ENCODE measurements around the gene PTPRM. TPM values are rescaled to one million over a fixed set of nuclear protein-coding genes. Genes with fewer than 3 reads are reported as not detected.

Gene PTPRM
- total and polyA plus RNA-seq, 4 donors, result 61.1 to 146 (median 87.5) TPM

GRCh38 chr18:7609617-7610016 lies 42.5 kb downstream of the PTPRM start:
- WGBS, 2 donors, result 78 to 89% methylated on average over 1 of the region's 1 CpG
- no peaks in the 10 kb centered on the region for H3K36me3 ChIP-seq (ENCODE audit: control insufficient read depth in 4 of 4, insufficient read depth in 4 of 4, low read length in 4 of 4)
- peak overlapping the region in 1 of 2 donors; percentile 73 for H3K27ac ChIP-seq (ENCODE audit: low read depth in 1 of 2, low read length in 1 of 2)
- H3K4me1 ChIP-seq (ENCODE audit: control insufficient read depth in 5 of 5, insufficient read depth in 5 of 5, low read length in 5 of 5), result peaks cover 0 to 31% (median 14%) of the 10 kb centered on the region in 5 donors
- DNase-seq (no peak), ATAC-seq (ENCODE audit: insufficient read depth, low FRiP score) (no peak)
- no peak overlapping the region for H3K4me3 ChIP-seq
- H3K9me3 ChIP-seq (ENCODE audit: control insufficient read depth in 4 of 4, insufficient read depth in 3 of 4, low read length in 3 of 4), result no peaks in the 10 kb centered on the region
- no peak overlapping the region for H3K9ac ChIP-seq (ENCODE audit: insufficient read depth in 1 of 2, low read length in 2 of 2)
- no peaks in the 10 kb centered on the region for H3K27me3 ChIP-seq (ENCODE audit: control insufficient read depth in 3 of 3, insufficient read depth in 3 of 3, low read length in 2 of 3)
- TF ChIP-seq CTCF (IDR thresholded peaks at IDR 0.05; ENCODE audit: control extremely low read depth, extremely low read depth), result no peak

- no peak for ATAC-seq (ENCODE audit: insufficient read depth, low FRiP score)
- H3K27ac ChIP-seq (ENCODE audit: low read depth in 1 of 2, low read length in 1 of 2), result no peak overlapping the region
- H3K9me3 ChIP-seq (ENCODE audit: control insufficient read depth in 4 of 4, insufficient read depth in 3 of 4, low read length in 3 of 4), result no peaks in the 10 kb centered on the region
- no peak for TF ChIP-seq CTCF (IDR thresholded peaks at IDR 0.05; ENCODE audit: control extremely low read depth, extremely low read depth)
- H3K36me3 ChIP-seq (ENCODE audit: control insufficient read depth in 4 of 4, insufficient read depth in 4 of 4, low read length in 4 of 4), result no peaks in the 10 kb centered on the region
- H3K9ac ChIP-seq (ENCODE audit: insufficient read depth in 1 of 2, low read length in 2 of 2), result no peak overlapping the region
- H3K4me3 ChIP-seq, result no peak overlapping the region
- peak in 2 of 3 donors; percentile 60 to 63 for DNase-seq
- peaks cover 0 to 48% (median 20%) of the 10 kb centered on the region in 5 donors for H3K4me1 ChIP-seq (ENCODE audit: control insufficient read depth in 5 of 5, insufficient read depth in 5 of 5, low read length in 5 of 5)
- WGBS, 2 donors, result 83 to 88% methylated on average over 4 of the region's 4 CpGs
- H3K27me3 ChIP-seq (ENCODE audit: control insufficient read depth in 3 of 3, insufficient read depth in 3 of 3, low read length in 2 of 3), result no peaks in the 10 kb centered on the region
Observed at GRCh38 chr18:7614042-7614441, 46.9 kb downstream of the PTPRM start.

GRCh38 chr18:7615840-7616239 lies 48.7 kb downstream of the PTPRM start:
- H3K4me1 ChIP-seq (ENCODE audit: control insufficient read depth in 5 of 5, insufficient read depth in 5 of 5, low read length in 5 of 5), result peaks cover 7 to 56% (median 24%) of the 10 kb centered on the region in 5 donors

More at GRCh38 chr18:7615840-7616239, 48.7 kb downstream of the PTPRM start:
- H3K36me3 ChIP-seq (ENCODE audit: control insufficient read depth in 4 of 4, insufficient read depth in 4 of 4, low read length in 4 of 4), result no peaks in the 10 kb centered on the region
- H3K27me3 ChIP-seq (ENCODE audit: control insufficient read depth in 3 of 3, insufficient read depth in 3 of 3, low read length in 2 of 3), result no peaks in the 10 kb centered on the region
- no peak overlapping the region for H3K9ac ChIP-seq (ENCODE audit: insufficient read depth in 1 of 2, low read length in 2 of 2)
- WGBS, 2 donors, result 86 to 91% methylated on average over 9 of the region's 9 CpGs
- ATAC-seq (ENCODE audit: insufficient read depth, low FRiP score) (no peak), DNase-seq (no peak)
- no peak overlapping the region for H3K4me3 ChIP-seq
- H3K27ac ChIP-seq (ENCODE audit: low read depth in 1 of 2, low read length in 1 of 2), result no peak overlapping the region
- TF ChIP-seq CTCF (IDR thresholded peaks at IDR 0.05; ENCODE audit: control extremely low read depth, extremely low read depth), result no peak
- H3K9me3 ChIP-seq (ENCODE audit: control insufficient read depth in 4 of 4, insufficient read depth in 3 of 4, low read length in 3 of 4), result no peaks in the 10 kb centered on the region

Data from lung (tissue), 12 donors.